ENCODE data around the gene TAF4.
"Not testable (repeated sequence)": the region's sequence is repeated elsewhere in the genome, so short reads cannot be mapped to it uniquely, and the experiment has no call there.

TAF4 gene

DNA sequence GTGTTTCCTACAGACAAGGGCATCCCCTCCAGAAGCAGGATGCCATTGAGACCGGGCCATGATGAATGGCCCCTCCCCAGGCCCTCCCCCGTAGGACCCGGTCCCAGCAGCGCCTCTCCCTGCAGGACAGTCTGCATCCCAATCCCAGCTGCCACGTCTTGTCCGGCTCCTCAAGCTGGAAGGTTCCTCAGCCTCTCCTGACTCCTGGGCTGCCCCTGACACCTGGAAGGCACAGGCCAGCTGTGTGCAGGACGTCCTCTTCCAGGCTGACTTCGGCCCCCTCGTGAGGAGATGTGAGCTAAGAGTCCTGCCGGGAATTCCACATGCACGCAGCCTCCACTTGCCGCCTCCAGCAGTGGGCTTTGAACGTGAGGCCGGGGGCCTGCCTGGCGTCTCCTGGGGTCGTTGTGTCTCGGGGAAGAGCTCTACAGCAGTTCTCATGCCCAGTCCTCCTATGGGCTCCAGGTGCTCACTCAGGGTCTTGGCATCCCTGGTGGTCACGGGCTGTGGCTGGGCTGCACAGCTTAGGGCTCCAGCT lies 64.4 kb downstream of the TAF4 start:
- no peak for DNase-seq

DNA sequence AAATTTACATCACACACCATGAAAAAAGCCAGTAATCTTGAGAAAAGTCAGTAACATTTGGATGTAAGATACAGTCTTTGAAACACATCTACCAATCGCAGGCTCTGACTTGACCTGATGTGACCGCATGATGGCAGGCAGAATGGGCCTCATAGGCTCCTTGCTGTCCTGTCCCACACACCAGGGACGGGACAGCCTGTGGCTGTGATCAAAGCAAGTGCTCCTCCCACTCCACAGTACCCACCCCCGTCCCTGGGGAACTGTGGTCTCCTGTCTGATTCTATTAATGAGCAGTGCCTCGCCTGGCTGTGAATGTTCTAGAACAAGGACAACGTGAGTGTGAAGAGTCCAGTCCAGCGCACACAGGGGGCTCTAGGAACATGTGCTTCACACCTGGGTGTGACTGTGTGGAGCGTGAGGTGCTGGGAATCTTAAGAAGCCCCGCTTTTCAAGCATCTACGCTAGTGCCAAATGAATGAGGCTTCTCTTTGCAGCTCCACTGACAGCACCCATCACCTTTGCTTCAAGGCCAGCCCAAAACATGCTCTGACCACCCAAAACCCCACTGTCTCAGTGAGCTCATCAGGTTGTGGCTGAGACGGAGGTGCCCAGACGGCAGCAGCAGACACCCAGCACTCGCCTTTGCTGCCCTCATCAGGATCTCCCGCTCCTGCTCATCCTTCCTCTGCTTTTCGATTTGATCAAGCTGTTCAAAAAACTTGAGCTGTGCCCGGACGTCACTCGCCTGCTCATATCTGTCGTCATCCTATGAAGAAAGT lies 67.1 kb downstream of the TAF4 start:
- DNase-seq: no peak

DNA sequence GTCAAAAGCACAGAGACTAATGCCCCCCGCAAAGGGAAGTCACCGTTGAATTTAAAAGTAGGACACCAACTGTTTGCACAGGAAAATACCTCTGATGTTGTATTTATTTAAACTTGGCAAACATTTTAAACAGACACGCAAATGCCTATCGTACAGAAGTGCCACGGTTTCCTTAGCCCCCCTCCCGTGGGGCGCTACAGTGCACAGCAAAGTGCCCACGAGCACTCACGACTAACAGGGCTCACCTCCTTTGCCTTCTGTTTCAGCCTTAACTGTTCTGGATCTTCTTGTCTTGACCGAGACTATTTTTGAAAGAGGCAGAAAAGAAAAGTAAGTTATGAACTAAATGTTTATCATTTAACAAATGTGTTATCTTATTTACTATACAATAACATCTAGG lies 67.8 kb downstream of the TAF4 start:
- no peak for DNase-seq

DNA sequence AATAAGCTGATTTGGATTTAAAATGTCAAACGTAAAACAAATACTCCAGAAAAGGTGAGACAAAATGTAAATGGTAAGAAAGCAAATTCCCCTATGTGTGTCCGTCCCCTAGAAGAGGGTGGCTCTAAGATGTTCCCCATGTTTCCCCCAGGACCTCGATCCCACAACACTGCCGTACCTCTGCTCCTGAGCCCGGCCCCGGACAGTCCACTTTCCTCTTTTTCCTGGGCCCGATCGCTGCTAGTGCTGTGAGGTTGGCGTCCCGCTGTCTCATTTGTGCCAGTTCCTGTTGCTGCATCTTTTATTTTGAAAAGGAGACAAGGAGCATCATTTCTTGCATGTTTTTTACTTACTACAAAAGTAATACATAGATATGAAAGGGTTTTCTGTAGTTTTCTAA lies 68.3 kb downstream of the TAF4 start:
- no peak for DNase-seq

DNA sequence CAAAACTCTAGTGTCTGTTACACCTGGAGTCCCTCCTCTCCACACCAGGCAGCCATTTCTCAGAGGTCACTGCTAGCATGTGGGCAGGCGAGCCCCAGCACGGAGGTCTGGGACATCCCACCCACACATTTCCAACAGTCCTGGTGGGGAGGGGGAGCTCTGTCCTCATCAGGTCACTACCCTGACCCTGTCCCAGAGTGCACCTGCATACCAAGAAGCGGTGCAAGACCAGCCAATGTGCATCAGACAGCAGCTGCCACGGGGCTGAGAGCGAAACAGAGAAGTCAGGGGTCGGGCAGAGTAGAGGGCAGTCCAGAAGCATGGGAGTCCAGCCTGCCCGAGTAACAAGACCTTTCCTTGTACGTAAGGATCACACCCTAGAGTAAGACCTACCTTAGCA lies 71.1 kb downstream of the TAF4 start:
- DNase-seq: no peak

DNA sequence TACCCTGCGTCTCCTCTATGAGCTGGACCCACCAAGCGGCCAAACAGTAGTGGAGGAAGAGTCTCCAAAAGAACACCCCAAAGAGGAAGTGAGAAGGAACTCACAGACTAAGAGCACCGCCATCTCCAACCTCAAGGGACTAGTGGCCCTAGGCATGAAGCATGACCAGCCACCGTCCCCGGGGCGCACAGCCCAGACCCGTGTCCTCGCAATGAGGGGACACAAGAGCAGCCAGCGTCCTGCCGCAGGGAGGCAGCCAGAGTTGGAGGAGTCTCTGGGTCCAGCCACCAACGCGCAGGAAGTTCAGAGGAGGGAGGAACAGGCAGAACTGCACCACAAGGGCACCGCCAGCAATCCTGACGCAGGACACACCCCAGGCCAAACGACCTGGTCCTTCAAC lies 72.6 kb downstream of the TAF4 start:
- DNase-seq: no peak

DNA sequence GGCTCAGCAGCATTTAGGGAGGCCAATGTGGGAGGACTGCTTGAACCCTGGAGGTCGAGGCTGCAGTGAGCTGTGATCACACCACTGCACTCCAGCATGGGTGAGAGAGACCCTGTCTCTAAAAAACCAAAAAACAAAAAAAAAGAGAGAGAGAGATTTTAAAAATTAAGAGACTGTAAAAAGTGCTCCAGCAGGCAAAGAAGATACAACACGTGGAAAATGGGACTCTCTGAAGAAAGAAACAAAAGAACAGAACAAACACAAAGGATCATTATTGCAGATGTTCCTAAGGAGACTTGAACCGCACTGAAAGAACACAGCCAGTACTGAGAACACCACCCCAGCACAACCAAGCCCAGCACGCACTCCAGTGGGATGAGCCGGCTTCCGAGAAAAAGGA lies 74.2 kb downstream of the TAF4 start:
- DNase-seq: no peak

DNA sequence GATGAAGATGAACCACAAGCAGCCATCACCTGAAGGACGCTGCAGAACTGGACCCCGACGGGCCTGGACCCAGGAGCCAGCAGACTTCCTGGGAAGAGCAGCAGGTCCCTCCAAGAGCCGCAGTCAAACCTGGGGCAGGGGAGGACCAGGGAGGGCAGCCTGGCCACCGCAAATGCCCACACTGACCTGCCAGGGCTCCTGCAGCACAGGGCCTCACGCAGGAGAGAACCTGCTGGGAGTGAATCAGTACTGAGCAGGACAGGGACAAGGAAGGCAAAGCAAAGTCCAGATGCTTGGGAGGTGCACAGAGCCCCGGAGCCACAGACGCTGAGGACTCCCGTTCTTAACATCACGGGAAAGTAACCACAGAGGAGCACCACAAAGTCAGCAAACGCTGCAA lies 75.2 kb downstream of the TAF4 start:
- DNase-seq: no peak

DNA sequence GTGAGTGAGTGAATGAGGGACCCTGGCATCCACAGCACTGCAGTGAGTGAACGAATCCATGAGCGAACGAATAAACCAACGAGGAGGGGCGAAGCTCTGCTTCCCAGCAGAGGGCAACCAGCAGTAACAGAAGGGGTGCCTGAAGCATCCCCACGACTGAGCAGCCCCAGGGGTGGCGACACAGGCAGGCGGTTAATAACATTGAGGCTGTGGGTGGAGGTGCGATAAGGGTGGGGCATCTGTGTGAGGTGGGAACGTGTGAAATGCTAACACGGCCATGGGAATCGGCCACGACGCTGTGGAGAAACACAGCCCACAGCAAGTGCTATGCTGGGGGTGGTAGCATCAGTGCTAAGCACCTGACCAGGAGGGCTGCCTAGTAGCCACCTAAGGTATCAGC lies 75.9 kb downstream of the TAF4 start:
- DNase-seq: no peak

DNA sequence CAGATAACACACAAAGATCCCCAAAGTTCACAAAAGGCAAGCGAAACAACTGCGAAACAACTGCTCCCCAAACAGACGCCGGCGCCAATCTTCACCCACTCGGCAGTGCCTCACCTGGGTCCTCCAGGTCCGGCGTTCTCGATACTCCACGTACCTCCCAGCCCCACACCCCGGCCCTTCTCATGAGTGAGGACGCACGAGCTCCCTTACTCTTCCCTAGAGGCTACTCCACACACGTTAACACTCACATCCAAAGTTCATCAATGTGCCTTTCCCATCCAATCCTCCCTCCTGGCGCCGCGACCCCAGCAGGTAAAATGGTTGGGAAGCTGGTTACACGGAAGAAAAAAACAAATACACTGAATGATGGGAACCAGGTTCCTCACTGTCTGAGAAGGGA lies 77.0 kb downstream of the TAF4 start:
- DNase-seq: no peak

DNA sequence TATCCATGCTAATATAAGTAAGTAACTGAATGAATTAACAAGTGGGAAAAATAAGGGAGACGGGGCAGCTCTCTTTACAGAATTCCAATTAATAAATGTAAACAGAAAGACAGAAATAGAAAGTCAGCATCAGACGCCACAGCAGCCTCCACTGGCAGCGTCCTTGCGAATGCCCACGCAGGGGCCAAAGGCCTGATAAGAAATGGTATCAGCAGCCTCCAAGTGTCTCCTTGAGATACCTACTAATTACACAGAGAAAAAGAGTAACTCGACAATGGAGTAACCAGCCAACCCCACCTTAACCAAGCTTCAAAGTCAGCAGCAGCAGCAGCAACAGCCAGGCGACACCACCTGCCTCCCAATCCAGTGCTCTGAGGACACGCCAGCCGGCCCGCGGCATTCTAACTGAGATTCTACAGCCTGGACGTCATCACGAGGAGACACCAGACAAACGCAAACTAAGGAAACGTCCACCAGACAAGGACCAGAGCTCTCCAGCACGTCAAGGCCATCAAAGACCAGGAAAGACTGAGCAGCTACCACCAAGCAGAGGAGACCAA lies 78.8 kb downstream of the TAF4 start:
- no peak for DNase-seq

DNA sequence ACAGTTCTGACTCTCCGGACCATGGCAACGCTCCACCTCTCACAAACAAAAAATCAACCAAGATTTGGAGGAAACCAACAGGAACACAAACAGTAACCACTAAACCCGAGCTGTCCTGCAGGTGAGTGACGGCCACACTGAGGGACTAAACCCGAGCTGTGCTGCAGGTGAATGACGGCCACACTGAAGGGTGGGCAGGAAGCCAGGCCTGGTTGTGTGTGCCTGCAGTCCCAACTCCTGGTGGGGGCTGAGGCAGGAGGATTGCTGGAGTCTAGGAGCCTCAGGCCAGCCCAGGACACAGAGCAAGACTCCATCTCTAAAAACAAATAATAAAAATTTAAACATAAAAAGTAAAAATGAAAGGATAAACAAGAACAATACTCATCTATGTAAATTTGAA lies 80.6 kb downstream of the TAF4 start:
- no peak for DNase-seq

DNA sequence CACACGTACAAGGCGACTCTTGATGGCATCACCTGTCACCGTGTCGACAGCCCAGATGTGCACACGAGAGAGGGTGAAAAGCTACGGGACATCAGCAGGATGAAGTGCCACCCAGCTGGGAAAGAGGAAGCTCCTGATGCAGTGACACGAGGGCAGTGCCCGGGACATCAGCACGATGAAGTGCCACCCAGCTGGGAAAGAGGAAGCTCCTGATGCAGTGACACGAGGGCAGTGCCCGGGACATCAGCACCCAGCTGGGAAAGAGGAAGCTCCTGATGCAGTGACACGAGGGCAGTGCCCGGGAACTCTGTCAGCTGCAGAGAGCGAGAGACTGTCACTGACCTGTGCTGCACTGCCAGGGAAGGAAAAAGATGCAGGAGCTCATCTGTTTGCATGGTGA lies 81.2 kb downstream of the TAF4 start:
- DNase-seq: not testable (repeated sequence)

DNA sequence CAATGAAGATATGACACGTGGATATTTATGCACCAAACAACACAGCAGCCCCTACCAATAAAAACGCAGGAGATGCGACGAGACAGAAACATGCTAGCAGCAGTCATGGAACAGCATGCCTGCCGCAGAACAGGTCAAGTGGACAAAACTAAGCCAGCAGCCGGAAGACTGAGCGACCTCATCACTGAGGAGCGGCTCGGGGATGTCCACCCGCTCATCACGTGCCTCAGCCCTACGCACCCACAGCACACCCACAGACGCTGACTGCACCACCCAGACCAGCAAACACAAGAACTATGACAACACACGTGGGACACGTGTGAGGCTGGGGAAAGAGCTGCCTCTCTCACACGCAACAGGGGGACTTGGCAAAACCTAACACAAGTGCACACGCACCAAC lies 81.7 kb downstream of the TAF4 start:
- DNase-seq: no peak

DNA sequence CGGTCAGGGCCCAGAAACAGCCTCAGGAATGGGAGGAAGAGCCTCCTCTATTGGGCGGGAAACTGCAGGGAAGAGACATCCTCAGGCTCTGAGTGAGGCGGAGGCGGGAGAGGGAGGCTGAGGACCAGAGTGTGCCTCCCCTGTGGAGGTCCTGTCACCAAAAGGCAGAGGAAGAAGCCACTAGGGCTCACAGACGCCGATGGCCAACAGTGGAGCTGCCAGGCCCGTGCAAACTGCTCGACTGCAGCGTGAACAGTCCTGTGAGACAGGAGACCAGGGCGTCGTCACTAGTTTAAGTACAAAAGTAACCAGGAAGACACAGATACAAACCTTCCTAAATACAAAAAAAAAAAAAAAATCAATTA lies 82.7 kb downstream of the TAF4 start:
- no peak for DNase-seq

DNA sequence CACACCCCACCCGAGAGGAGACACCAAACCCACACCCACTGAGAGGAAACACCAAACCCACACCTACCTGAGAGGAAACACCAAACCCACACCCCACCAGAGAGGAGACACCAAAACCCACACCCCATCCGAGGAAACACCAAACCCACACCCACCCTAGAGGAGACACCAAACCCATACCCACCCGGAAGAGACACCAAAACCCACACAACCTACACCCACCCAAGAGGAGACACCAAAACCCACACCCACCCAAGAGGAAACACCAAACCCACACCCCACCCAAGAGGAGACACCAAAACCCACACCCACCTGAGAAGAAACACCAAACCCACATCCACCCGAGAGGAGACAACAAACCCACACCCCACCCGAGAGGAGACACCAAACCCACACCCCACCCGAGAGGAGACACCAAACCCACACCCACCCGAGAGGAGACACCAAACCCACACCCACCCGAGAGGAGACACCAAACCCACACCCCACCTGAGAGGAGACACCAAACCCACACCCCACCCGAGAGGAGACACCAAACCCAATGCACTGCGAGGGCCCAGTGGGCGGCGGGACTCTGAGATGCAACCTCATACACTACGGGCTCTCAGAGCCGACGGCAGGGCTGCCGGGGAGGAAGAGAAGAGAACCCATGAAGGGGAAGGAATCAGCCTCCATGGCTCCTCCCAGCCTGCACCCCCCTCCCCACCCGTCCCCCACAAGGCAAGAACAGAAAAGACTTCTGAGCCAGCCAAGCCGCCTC lies 83.3 kb downstream of the TAF4 start:
- DNase-seq: no peak

DNA sequence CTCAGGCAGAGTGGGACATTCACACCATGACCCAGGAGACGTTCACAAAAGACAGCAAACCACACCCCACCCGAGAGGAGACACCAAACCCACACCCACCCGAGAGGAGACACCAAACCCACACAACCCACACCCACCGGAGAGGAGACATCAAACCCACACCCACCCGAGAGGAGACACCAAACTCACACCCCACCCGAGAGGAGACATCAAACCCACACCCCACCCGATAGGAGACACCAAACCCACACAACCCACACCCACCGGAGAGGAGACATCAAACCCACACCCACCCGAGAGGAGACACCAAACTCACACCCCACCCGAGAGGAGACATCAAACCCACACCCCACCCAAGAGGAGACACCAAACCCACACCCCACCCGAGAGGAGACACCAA lies 84.0 kb downstream of the TAF4 start:
- not testable (repeated sequence) for DNase-seq

DNA sequence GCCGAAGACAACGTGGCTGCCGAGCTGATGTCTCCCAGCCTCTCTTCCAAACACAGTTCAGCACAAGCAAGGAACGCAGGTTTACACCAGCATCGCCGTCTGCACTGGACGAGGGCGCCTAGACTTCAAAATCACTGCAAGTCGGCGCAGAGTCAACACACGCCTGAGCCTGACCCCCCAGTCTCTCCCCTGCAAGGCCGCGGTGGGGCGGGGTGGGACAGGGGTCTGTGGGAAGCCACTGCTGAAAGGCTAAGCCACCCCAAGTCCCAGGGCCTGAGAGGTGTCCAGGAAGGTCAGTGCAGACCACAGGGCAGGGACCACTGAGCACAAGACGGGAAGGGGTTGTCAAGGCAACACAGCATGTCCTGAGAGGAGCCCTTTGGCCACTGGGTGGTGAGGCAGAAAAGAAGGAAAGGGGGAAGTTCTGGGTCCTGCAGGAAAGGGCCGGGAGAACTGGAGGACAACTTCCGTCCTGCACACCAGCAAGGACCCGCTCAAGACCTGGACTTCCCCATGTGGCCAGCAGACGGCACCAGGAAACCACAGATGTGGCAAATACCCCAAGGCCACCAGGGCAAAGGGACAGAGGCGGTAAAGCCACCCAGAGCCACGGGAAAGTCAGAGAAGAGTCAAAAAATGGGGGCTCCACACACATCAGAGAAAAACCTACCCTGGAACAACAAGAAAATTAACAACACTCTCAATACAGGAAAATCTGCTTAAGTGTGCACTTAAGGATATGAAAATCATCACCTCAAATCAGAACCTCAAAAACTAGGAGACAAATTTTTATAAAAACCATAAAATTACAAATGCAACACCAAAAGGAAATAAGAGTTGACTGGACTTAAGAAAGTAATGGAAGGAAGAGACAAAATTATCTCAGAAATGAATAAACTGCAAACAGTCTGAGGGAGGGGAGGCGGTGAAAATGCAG lies 84.8 kb downstream of the TAF4 start:
- DNase-seq: no peak

DNA sequence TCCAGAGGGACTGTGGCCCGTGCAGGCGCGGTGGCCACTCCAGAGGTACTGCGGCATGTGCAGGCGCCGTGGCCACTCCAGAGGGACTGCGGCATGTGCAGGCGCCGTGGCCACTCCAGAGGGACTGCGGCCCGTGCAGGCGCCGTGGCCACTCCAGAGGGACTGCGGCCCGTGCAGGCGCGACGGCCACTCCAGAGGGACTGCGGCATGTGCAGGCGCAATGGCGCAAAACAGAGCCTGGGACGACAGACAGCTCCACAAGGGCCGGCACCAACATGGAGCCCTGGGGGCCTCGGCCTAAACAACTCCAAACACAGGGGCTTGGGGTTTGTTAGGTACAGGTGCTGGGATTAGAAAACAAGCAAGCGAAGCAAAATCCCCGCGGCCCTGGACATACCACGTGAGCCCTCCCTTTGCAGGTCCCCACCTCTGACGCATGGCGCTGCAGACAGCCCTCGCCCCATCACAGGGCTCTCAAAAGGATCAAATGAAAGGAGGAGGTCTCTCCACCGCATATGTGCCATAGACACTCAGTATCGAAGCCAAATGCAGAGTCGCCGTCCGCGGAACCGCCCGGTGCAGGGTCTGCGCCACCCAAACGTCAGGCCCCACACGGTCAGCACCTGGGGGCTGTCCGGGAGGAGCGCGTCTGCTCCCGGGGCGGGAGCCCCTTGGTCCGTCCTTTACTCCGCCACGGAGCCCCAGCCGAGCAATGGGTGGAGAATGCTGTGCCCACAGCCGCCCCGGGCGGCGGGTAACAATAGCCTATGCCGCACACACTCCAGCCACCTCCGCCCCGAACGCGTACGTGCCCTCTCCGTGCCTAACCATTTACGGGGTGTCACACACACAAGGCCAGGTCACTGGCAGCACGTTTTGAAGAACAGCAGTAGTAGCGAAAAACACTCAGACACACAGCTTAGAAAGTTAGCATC lies 85.7 kb downstream of the TAF4 start:
- DNase-seq: no peak

DNA sequence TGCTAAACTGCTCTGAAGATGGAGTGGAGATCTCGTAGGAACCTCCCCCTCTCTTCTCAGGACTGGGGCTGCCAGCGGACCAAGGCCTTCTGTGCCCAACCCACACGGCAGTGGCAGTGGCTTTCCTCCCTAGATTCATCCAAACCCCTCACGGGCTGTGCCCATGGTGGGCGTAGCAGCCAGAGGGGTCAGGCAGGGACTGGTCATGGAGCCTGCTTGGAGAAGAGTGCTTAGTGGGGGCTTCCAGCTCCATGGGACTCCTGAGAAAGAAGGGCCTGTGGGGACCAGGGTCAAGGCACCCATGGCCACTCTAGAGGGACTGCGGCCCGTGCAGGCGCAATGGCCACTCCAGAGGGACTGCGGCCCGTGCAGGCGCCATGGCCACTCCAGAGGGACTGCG lies 86.6 kb downstream of the TAF4 start:
- no peak for DNase-seq

DNA sequence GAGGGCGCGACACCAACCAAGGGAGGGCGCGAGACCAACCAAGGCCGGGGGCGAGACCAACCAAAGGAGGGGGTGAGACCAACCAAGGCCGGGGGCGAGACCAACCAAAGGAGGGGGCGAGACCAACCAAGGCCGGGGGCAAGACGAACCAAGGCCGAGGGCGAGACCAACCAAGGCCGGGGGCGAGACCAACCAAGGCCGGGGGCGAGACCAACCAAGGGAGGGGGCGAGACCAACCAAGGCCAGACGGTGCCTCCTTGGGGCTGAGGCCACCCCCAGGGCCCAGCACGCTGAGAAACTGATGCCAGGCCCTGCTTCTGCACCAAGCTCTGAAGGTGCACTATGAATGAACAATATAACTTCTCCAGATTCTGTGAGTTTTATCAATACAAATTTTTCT lies 87.2 kb downstream of the TAF4 start:
- DNase-seq: no peak

DNA sequence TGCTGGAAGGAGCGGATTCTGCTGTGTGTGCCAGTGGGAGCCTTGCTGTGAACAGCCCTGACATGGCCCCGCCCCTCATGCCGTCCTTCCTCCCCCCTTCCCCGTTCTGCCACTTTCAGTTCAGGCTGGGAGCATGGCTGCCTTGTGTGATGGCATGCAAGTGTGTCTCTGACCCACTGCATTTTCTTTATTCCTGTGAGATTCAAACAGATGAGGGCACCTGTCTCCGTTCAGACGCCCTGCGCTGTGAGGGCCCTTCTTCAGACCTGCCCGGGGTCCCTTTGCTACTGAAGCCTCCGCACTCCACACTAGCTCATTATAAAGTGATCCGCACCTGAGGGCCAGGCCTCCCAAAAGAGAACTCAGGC lies 88.3 kb downstream of the TAF4 start:
- DNase-seq: no peak
